Measurements from ENCODE around the gene ARHGAP21.
"Not testable (repeated sequence)": the region's sequence is repeated elsewhere in the genome, so short reads cannot be mapped to it uniquely, and the experiment has no call there.

GRCh38 chr10:24758254-24758653 lies 34.6 kb upstream of the ARHGAP21 start:
- TF ChIP-seq CTCF (IDR thresholded peaks at IDR 0.05); POLR2AphosphoS5 (IDR thresholded peaks at IDR 0.05; ENCODE audit: low read depth, low read length): not testable (repeated sequence)
